ENCODE data around the gene TBL1X.

DNA sequence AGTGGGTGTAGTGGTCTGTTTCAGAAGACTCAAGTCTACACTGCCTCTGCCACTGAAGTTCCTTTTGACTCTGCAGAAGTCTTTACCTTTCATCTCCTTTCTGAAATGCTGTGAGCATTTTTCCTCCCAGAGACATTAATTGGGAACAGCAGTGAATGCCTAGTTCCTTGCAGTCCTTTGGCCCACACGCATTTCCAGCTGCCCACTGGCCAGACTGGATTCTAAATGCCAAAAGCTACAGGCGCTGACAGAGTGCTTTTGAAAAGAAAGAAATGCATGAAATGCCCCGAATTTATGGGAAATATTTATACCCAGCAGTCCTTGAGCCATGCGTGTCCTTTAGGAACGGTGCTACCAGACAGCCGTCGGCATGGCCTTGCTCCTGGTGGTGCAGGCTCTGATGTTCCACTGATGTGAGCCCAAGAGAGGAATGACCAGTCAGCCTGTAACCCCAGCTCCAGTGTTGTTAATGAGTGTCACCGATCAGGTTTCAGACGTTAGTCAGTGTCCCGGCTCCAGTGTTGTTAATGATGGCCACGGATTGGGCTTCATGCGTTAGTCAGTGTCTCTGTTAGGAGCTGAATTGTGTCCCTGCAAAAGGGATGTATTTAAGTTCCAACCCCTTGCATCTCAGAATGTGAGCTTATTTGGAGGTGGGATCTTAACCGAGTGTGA lies 132.6 kb downstream of the TBL1X start:
- no peak for TF ChIP-seq POLR2A (IDR thresholded peaks at IDR 0.05)
- TF ChIP-seq, protein P1, sequence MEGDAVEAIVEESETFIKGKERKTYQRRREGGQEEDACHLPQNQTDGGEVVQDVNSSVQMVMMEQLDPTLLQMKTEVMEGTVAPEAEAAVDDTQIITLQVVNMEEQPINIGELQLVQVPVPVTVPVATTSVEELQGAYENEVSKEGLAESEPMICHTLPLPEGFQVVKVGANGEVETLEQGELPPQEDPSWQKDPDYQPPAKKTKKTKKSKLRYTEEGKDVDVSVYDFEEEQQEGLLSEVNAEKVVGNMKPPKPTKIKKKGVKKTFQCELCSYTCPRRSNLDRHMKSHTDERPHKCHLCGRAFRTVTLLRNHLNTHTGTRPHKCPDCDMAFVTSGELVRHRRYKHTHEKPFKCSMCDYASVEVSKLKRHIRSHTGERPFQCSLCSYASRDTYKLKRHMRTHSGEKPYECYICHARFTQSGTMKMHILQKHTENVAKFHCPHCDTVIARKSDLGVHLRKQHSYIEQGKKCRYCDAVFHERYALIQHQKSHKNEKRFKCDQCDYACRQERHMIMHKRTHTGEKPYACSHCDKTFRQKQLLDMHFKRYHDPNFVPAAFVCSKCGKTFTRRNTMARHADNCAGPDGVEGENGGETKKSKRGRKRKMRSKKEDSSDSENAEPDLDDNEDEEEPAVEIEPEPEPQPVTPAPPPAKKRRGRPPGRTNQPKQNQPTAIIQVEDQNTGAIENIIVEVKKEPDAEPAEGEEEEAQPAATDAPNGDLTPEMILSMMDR (IDR thresholded peaks at IDR 0.05), result no peak
